ENCODE results near the gene ATP1B1. TPM values are rescaled to one million over a fixed set of nuclear protein-coding genes. Genes with fewer than 3 reads are reported as not detected.
A peak's percentile ranks its signal among the peaks of the same experiment; 100 is the strongest.

ATP1B1 gene
- total RNA-seq, 2 donors from 2014 or later: 116 to 138 TPM

DNA sequence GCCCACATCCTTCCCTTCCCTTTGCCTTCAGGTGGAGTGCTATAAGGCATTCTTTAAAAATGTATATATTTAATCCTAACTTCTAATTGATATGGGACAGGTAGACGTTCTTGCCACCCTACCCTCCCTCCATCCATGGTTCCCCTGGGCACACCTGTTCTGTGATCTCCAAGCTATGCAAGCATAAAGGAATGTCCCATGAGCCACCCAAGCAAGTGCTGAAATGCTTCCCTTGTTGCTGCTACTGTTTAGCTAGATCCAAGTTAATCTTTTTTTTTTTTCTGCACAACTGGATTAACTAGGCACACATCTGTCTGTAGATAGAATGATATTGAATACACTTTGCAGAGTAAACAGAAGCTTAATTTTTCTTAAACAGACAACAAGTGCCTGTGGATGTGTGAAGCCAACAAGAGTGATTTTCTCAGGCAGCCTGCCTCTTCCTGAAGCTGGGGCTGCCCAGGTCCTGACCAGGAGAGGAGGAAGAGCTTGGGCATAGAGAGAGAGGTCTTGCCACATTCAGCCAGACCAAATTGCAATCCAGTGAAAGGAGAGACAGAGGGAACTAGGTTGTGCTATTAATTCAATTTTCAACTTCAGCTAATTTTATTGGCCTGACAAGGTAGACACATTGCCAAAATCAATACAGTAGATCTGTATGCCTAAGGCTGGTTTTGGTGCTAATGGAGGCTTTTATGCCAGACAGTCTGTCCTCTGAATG lies 28.2 kb upstream of the ATP1B1 start:
- Histone ChIP-seq H3K4me1 (peaks cover 11% of the 10 kb centered on the region), H3K27me3 (no peaks in the 10 kb centered on the region), H3K4me3 (no peak overlapping the region), H3K9me3 (no peaks in the 10 kb centered on the region), H3K36me3 (replicated peaks in 1 of 2; ENCODE audit: insufficient read depth in 1 of 2, low read depth in 2 of 2) (no peaks in the 10 kb centered on the region), H3K27ac (peak overlapping the region in 3 of 4 donors; percentile 32 to 53 (median 46))
- DNase-seq: peak in 3 of 4 donors; percentile 10 to 17 (median 10)
- 56 to 63% methylated on average over 1 of the region's 1 CpG for WGBS, 2 donors
- no peak for TF ChIP-seq POLR2A (IDR thresholded peaks at IDR 0.05)
- TF ChIP-seq, protein P1, sequence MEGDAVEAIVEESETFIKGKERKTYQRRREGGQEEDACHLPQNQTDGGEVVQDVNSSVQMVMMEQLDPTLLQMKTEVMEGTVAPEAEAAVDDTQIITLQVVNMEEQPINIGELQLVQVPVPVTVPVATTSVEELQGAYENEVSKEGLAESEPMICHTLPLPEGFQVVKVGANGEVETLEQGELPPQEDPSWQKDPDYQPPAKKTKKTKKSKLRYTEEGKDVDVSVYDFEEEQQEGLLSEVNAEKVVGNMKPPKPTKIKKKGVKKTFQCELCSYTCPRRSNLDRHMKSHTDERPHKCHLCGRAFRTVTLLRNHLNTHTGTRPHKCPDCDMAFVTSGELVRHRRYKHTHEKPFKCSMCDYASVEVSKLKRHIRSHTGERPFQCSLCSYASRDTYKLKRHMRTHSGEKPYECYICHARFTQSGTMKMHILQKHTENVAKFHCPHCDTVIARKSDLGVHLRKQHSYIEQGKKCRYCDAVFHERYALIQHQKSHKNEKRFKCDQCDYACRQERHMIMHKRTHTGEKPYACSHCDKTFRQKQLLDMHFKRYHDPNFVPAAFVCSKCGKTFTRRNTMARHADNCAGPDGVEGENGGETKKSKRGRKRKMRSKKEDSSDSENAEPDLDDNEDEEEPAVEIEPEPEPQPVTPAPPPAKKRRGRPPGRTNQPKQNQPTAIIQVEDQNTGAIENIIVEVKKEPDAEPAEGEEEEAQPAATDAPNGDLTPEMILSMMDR (IDR thresholded peaks at IDR 0.05): no peak
- intact Hi-C loops (cut with DNase I): no loop called here
- ATAC-seq: peak; percentile 66

- no peak for DNase-seq
- 78 to 86% methylated on average over 5 of the region's 5 CpGs for WGBS, 2 donors
- Histone ChIP-seq H3K27me3 (no peaks in the 10 kb centered on the region), H3K36me3 (replicated peaks in 1 of 2; ENCODE audit: insufficient read depth in 1 of 2, low read depth in 2 of 2) (no peaks in the 10 kb centered on the region), H3K27ac (no peak overlapping the region), H3K9me3 (no peaks in the 10 kb centered on the region), H3K4me3 (no peak overlapping the region), H3K4me1 (peaks cover 15% of the 10 kb centered on the region)
- no peak for ATAC-seq
- no peak for TF ChIP-seq POLR2A (IDR thresholded peaks at IDR 0.05)
- TF ChIP-seq, protein P1 (IDR thresholded peaks at IDR 0.05): no peak
- intact Hi-C loops (cut with DNase I): no loop called here
Measured at GRCh38 chr1:169081503-169082123, 24.9 kb upstream of the ATP1B1 start.

DNA sequence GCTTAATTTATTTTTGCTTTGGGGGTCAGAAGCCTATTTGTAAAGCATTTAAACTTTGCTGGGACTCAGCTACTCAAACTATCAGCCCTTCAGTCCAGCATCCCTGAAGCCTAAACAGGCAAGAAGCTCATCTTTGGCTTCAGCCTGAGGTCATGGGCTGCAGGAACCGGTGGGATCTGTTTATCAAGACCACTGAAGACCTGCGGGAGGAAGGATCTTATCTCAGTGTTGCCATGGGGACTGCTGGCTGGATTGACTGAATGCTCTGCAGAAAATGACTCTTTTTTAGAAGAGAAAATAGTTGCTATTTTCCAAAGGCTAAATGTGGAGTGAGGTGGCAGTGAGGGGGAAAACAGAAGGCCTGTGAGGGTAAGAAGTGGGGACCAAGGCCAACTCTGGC lies 20.6 kb upstream of the ATP1B1 start:
- ATAC-seq (no peak), DNase-seq (no peak)
- H3K9me3 ChIP-seq: no peaks in the 10 kb centered on the region
- no peak overlapping the region for H3K4me3 ChIP-seq
- peak overlapping the region in 1 of 4 donors; percentile 66 for H3K27ac ChIP-seq
- peaks cover 31% of the 10 kb centered on the region for H3K4me1 ChIP-seq
- intact Hi-C loops (cut with DNase I): no loop called here
- WGBS, 2 donors: 10 to 42% methylated on average over 2 of the region's 2 CpGs
- H3K27me3 ChIP-seq: no peaks in the 10 kb centered on the region
- H3K36me3 ChIP-seq (replicated peaks in 1 of 2; ENCODE audit: insufficient read depth in 1 of 2, low read depth in 2 of 2): no peaks in the 10 kb centered on the region
- TF ChIP-seq, protein P1 (IDR thresholded peaks at IDR 0.05): no peak
- no peak for TF ChIP-seq POLR2A (IDR thresholded peaks at IDR 0.05)

GRCh38 chr1:169086603-169087455 lies 19.7 kb upstream of the ATP1B1 start:
- intact Hi-C loops (cut with DNase I): no loop called here
- Histone ChIP-seq H3K9me3 (no peaks in the 10 kb centered on the region), H3K27me3 (no peaks in the 10 kb centered on the region), H3K27ac (peak overlapping the region in 3 of 4 donors; percentile 4 to 66 (median 64)), H3K36me3 (replicated peaks in 1 of 2; ENCODE audit: insufficient read depth in 1 of 2, low read depth in 2 of 2) (no peaks in the 10 kb centered on the region), H3K4me3 (no peak overlapping the region), H3K4me1 (peaks cover 31% of the 10 kb centered on the region)
- TF ChIP-seq POLR2A (IDR thresholded peaks at IDR 0.05): no peak
- TF ChIP-seq, protein P1 (IDR thresholded peaks at IDR 0.05): no peak
- DNase-seq (peak; percentile 38 to 62 (median 42)), ATAC-seq (peak; percentile 95)
- WGBS, 2 donors: 73 to 79% methylated on average over 3 of the region's 3 CpGs

Data from body of pancreas (tissue), 4 donors.